GM13976 (cell line): ENCODE measurements around the gene BTRC.

ENCODE experiments used
- DNase-seq: peaks from one replicate; pipeline ENCODE4 v3.0.0; 2012; ENCODE audit warnings: low spot score
- in situ Hi-C: fragments of 300-500 bp; cut with MboI; formaldehyde crosslinking; loops from one replicate; pipeline ENCODE4 v1.12.0; 2022; ENCODE audit warnings: low sequenced_read_pairs, mixed read lengths, inconsistent platforms; ENCODE audit not compliant: unreplicated experiment
- TF ChIP-seq, protein P1 (sequence below): IDR thresholded peaks from 2 replicates; pipeline ENCODE4 v1.5.1; 2012; ENCODE audit warnings: borderline replicate concordance, mild to moderate bottlenecking; ENCODE audit not compliant: insufficient read depth; ENCODE audit errors: extremely low read depth, missing control alignments, control extremely low read depth

BTRC gene

DNA sequence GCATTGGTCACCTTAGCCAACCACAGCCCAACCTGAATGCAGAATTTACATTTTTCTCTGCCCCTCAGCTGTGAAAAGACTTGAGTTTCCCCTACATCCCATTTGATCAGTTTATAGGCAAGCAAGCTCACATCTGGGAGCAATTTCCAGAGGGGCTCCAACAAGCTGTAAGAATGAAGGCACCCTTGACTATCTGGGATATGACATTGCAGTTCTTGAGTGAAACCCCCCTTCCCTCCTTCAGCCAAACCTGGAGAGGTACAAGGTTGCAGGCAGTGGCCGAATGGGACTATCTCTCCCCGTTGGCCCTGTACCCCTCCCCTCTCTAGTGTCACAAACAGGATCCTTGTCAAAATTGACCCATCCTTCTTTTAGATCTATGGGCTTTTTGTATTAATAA is 203.6 kb downstream of the BTRC start:
- DNase-seq, result no peak
- TF ChIP-seq, protein P1, sequence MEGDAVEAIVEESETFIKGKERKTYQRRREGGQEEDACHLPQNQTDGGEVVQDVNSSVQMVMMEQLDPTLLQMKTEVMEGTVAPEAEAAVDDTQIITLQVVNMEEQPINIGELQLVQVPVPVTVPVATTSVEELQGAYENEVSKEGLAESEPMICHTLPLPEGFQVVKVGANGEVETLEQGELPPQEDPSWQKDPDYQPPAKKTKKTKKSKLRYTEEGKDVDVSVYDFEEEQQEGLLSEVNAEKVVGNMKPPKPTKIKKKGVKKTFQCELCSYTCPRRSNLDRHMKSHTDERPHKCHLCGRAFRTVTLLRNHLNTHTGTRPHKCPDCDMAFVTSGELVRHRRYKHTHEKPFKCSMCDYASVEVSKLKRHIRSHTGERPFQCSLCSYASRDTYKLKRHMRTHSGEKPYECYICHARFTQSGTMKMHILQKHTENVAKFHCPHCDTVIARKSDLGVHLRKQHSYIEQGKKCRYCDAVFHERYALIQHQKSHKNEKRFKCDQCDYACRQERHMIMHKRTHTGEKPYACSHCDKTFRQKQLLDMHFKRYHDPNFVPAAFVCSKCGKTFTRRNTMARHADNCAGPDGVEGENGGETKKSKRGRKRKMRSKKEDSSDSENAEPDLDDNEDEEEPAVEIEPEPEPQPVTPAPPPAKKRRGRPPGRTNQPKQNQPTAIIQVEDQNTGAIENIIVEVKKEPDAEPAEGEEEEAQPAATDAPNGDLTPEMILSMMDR, result no peak
- in situ Hi-C loops, result loop anchor here (25.0 kb wide), 2 partner anchors 245 to 345 kb away; no protein-coding TSS in a partner anchor

DNA sequence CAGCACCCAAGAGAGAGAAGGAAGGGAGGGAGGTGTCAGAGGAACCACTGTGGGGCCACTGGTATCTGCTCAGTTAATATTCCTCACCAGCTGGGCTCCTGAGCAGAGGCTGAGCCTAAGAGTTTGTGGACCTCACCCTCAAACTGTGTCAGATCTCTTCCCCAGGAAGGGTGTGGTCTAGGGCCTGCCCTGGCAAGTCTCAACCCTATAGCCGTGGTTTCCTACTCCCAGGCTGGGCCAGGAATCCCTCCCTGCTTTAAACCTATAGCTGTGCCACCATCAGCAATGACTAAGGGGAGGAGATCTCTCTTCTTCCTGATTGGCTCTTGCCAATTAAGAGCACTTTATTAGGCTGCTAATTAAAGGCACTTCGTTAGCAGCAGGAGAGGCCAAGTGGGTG is 204.2 kb downstream of the BTRC start:
- peak; percentile 45 for DNase-seq
- in situ Hi-C loops, result loop anchor here (25.0 kb wide), 2 partner anchors 246 to 346 kb away; no protein-coding TSS in a partner anchor
- TF ChIP-seq, protein P1, result no peak

DNA sequence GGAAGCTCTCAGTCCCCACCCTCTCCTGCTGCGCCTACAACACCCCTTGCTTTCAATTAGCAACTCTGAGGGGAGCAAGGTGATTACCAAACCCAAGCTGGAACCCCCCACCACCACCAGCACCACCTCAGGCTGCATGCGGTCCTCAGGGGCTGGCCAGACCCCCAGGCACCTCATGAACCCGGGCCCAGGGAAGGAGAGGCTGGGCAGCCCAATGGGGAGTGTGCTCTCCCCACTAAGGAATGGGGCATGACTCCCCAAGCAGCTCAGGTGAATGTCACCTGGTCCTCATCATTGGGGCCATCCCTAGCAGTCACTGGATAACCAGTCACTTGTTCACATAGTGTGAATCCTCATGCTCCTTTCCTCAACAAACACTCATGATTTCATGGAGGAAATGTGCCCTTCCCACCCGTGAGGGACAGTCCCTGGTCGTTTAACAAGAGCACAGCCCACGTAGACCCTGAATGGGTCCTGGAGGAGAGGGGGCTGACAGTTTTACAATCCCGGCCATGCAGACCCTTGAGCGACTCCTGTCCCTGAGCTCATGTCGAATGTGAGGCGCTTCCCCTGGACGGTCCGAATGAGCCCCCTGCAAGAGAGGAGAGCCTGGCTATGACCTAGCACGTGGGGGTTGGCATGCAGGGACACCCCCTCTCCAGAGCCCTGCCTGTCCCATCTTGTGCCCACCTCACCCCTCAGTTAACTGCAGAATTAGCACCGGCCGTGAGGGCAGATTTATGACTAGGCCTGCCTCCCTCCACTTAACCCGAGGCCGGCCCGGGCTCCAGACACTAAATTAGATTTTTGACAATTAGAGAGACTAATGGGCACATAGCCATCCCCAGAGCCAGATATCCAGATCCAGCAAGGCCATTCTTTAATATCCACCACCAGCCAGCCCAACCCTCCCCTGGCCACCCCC is 205.0 kb downstream of the BTRC start:
- peak; percentile 36 for DNase-seq
- TF ChIP-seq, protein P1, result no peak
- in situ Hi-C loops, result loop anchor here (25.0 kb wide), 2 partner anchors 247 to 347 kb away; no protein-coding TSS in a partner anchor

DNA sequence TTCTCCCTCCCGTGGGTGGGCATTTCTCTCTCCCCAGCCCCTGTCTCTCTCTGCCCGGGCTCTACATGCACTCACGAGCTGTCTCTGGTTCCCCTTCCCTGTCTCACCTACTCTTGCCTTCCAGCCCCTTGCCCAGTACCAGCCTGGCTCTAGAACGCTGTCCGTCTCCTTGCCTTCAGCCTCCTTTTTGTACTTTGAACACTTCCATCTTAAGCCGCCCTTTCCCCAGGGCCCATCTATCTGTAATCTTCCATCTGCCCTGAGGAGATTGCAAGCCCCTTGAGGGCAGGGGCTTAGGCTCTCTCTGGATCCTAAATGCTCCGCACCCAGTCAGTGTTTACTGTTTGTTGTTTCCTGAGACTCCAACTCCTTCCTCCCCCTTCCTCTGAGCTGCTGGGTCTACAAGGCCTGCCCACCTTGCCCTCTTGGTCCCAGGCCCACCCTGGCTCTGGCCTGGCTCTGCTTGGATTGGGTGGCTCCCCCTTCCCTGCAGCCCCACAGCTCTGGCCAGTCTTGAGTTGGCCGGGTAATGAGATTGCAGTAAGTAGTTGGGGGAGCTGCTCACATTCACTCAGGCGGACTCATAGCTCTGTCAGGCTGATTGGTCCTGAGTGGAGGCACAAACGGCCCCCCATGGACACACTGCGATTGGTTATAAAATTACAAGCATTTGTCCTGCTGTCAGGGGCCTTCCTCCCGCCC is 205.8 kb downstream of the BTRC start:
- DNase-seq, result no peak
- in situ Hi-C loops, result loop anchor here (25.0 kb wide), 2 partner anchors 247 to 347 kb away; no protein-coding TSS in a partner anchor
- TF ChIP-seq, protein P1, result no peak

- peak; percentile 42 for DNase-seq
- TF ChIP-seq, protein P1, result no peak
- in situ Hi-C loops, result loop anchor here (25.0 kb wide), 2 partner anchors 248 to 348 kb away; no protein-coding TSS in a partner anchor
These were observed 206.5 kb downstream of the BTRC start for GRCh38 chr10:101560298-101561067.
